GM12878 (cell line): ENCODE results near the gene ZYX. TPM values are rescaled to one million over a fixed set of nuclear protein-coding genes. Genes with fewer than 3 reads are reported as not detected.

Experiments
- ATAC-seq: fragments of 200-7000 bp; cut with Tn5 transposase; 3 replicates; pipeline ENCODE4 v1.9.1; 2020; ENCODE audit warnings: mild to moderate bottlenecking, moderate library complexity
- BruUV-seq: library from RNA; stranded (reverse); fragments of 400-500 nt; replicated peaks from 2 replicates; lab custom pipeline; 2021; lab: Mats Ljungman, UMichigan
- CTCF ChIA-PET: fragments of 300-600 bp; sonication (Branson Sonifier 250); formaldehyde crosslinking; extraction: SDS; loops from one replicate; lab custom pipeline; 2021; ENCODE audit warnings: inconsistent platforms; lab: Yijun Ruan, JAX
- POLR2A ChIA-PET: fragments of 350-600 bp; formaldehyde crosslinking; extraction: SDS; loops from one replicate; lab custom pipeline; 2021; ENCODE audit warnings: inconsistent platforms; lab: Charles Lee
- RAD21 ChIA-PET: fragments of 300-600 bp; sonication (Branson Sonifier 250); formaldehyde crosslinking; loops from one replicate; lab custom pipeline; 2023; ENCODE audit warnings: antibody characterized with exemption; ENCODE audit not compliant: unreplicated experiment; lab: Charles Lee
- SMC1A ChIA-PET: fragments of 300-600 bp; sonication (Branson Sonifier 250); formaldehyde crosslinking; loops from one replicate; lab custom pipeline; 2023; ENCODE audit not compliant: unreplicated experiment, uncharacterized antibody; lab: Charles Lee
- DNase-seq: peaks from one replicate; pipeline ENCODE4 v3.0.0-alpha.2; 2011; ENCODE audit warnings: low read depth, low spot score
- FAIRE-seq: peaks from 3 replicates; lab custom pipeline; 2011; peaks lifted over from hg19 to GRCh38; lab: Jason Lieb, UNC
- H2AFZ ChIP-seq: 2 replicates; pipeline ENCODE4 v1.6.0; 2011; ENCODE audit warnings: low read depth, low read length, control low read depth; ENCODE audit not compliant: control insufficient read depth
- H3K27ac ChIP-seq: 2 replicates; pipeline ENCODE4 v1.5.1; 2011; ENCODE audit warnings: control low read depth; ENCODE audit not compliant: control insufficient read depth, insufficient read depth
- H3K27me3 ChIP-seq, 2 experiments: replicated peaks in 1 of 2; 2 replicates each; pipeline versions ENCODE4 v1.6.0 to v1.6.1; 2011; ENCODE audit warnings: low read length in 1 of 2; ENCODE audit not compliant: control insufficient read depth in 2 of 2, insufficient read depth in 2 of 2
- H3K36me3 ChIP-seq, 2 experiments: 2 replicates each; pipeline ENCODE4 v1.5.1; 2011; ENCODE audit warnings: low read length in 1 of 2; ENCODE audit not compliant: control insufficient read depth in 2 of 2, insufficient read depth in 2 of 2
- H3K4me1 ChIP-seq: 2 replicates; pipeline ENCODE4 v1.6.1; 2011; ENCODE audit warnings: mild to moderate bottlenecking, low read length, moderate library complexity, mixed read lengths; ENCODE audit not compliant: control insufficient read depth, insufficient read depth
- H3K4me2 ChIP-seq: 2 replicates; pipeline ENCODE4 v1.6.0; 2011; ENCODE audit warnings: control low read depth; ENCODE audit not compliant: control insufficient read depth, insufficient read depth
- H3K4me3 ChIP-seq: fragments of 200-600 bp; sonication (generic); 2 replicates; pipeline ENCODE4 v1.5.1; 2016
- H3K79me2 ChIP-seq: 2 replicates; pipeline ENCODE4 v1.6.0; 2011; ENCODE audit warnings: low read length; ENCODE audit not compliant: control insufficient read depth, insufficient read depth
- H3K9ac ChIP-seq: 2 replicates; pipeline ENCODE4 v1.8.0; 2011; ENCODE audit warnings: low read length, control low read depth, mixed read lengths; ENCODE audit not compliant: control insufficient read depth, insufficient read depth
- H3K9me3 ChIP-seq: replicated peaks from 3 replicates; pipeline ENCODE4 v1.5.1; 2011; ENCODE audit warnings: mild to moderate bottlenecking, low read length; ENCODE audit not compliant: control insufficient read depth, insufficient read depth
- H4K20me1 ChIP-seq: 2 replicates; pipeline ENCODE4 v1.6.0; 2011; ENCODE audit not compliant: control insufficient read depth, insufficient read depth
- CBFB ChIP-seq: IDR thresholded peaks from 2 replicates; pipeline ENCODE4 v1.6.1; 2016; ENCODE audit warnings: antibody characterized with exemption, low read depth
- E2F4 ChIP-seq: IDR thresholded peaks from 2 replicates; pipeline ENCODE4 v1.6.1; 2012; ENCODE audit warnings: low read depth, low read length, improper control_type of control experiment
- EP300 ChIP-seq, 2 experiments: fragments of 150-350 bp in 1 of 2; IDR thresholded peaks; 2 replicates each; pipeline ENCODE4 v1.6.1; 2011 to 2012; ENCODE audit warnings: low read depth in 2 of 2, low read length in 2 of 2, borderline replicate concordance in 1 of 2, improper control_type of control experiment in 1 of 2, inconsistent platforms in 1 of 2; ENCODE audit not compliant: control insufficient read depth in 1 of 2
- EZH2 ChIP-seq: IDR thresholded peaks from 2 replicates; pipeline ENCODE4 v1.6.1; 2012; ENCODE audit warnings: low read depth, mild to moderate bottlenecking, control low read depth, inconsistent platforms, low read length, borderline replicate concordance; ENCODE audit not compliant: control insufficient read depth
- FOXM1 ChIP-seq: IDR thresholded peaks from 2 replicates; pipeline ENCODE4 v1.6.1; 2012; ENCODE audit warnings: low read depth, mild to moderate bottlenecking, inconsistent platforms, low read length, moderate library complexity
- KDM1A ChIP-seq: fragments of 200-600 bp; sonication (generic); IDR thresholded peaks from 2 replicates; pipeline ENCODE4 v1.6.1; 2016; ENCODE audit warnings: borderline replicate concordance
- NFXL1 ChIP-seq: fragments of 450-650 bp; IDR thresholded peaks from 2 replicates; pipeline ENCODE4 v1.6.1; 2017; ENCODE audit warnings: antibody characterized with exemption, mild to moderate bottlenecking, borderline replicate concordance
- NR2F1 ChIP-seq: fragments of 450-650 bp; conservative IDR thresholded peaks from 2 replicates; pipeline ENCODE4 v1.6.1; 2017; ENCODE audit warnings: mild to moderate bottlenecking
- POLR2AphosphoS2 ChIP-seq: IDR thresholded peaks from 2 replicates; pipeline ENCODE4 v1.6.1; 2011; ENCODE audit warnings: low read depth, mild to moderate bottlenecking, low read length, improper control_type of control experiment, moderate library complexity
- POLR2AphosphoS5 ChIP-seq: IDR thresholded peaks from 2 replicates; pipeline ENCODE4 v1.6.1; 2011; ENCODE audit warnings: mild to moderate bottlenecking, low read length, inconsistent platforms
- SREBF1 ChIP-seq: IDR thresholded peaks from 2 replicates; pipeline ENCODE4 v1.6.1; 2012; ENCODE audit warnings: mild to moderate bottlenecking, low read length
- STAT3 ChIP-seq: IDR thresholded peaks from 2 replicates; pipeline ENCODE4 v1.6.1; 2011; ENCODE audit warnings: low read depth, low read length, improper control_type of control experiment
- WRNIP1 ChIP-seq: IDR thresholded peaks from 2 replicates; pipeline ENCODE4 v1.6.1; 2011; ENCODE audit warnings: low read depth, low read length, improper control_type of control experiment, borderline replicate concordance
- WGBS: methylation state at CpG from one replicate; pipeline ENCODE4 v1.1.6; 2016; ENCODE audit warnings: low lambda C conversion rate; ENCODE audit not compliant: insufficient replicate concordance, insufficient coverage; ENCODE audit errors: missing lambda C conversion rate; 5-methylcytosine and 5-hydroxymethylcytosine counted together
- in situ Hi-C: fragments of 300-500 bp; cut with MboI; formaldehyde crosslinking; loops from 9 replicates; pipeline ENCODE4 v1.14.3; 2018; ENCODE audit warnings: mixed read lengths
- intact Hi-C: fragments of 100-400 bp; cut with micrococcal nuclease; formaldehyde crosslinking; loops from one replicate; pipeline ENCODE4 v1.14.2; 2022; ENCODE audit not compliant: unreplicated experiment
- polyA plus RNA-seq, 11 experiments: library from polyadenylated mRNA; depleted of rRNA in 4 of 11; unstranded in 6 of 11; stranded (reverse) in 5 of 11; fragments of >200 nt; fragmentation: Nextera tagmentation in 4 of 11; fragmentation: Illumina TruSeq in 1 of 11; extraction: Ambion mirVana in 4 of 11; extraction: Trizol in 1 of 11; gene quantifications; 1 replicate in 1 of 11; 2 replicates in 10 of 11; pipeline versions ENCODE4 v1.2.1 to v1.2.3, GENCODE V29; 2011 to 2016; ENCODE audit warnings: inconsistent platforms in 2 of 11, missing spikeins in 2 of 11, low read depth in 1 of 11
- total RNA-seq, 4 experiments: library from RNA; depleted of rRNA in 3 of 4; stranded (reverse); fragments of >200 nt in 3 of 4; fragmentation: Illumina TruSeq in 1 of 4; extraction: Trizol in 1 of 4; gene quantifications; 2 replicates each; pipeline versions ENCODE4 v1.2.1 to v1.2.3, GENCODE V29; 2013 to 2021
- TF ChIP-seq, protein P1 (sequence below): fragments of 450-650 bp; IDR thresholded peaks from 2 replicates; pipeline ENCODE4 v1.6.1; 2016; ENCODE audit warnings: mild to moderate bottlenecking
- TF ChIP-seq, protein P2 (sequence below): IDR thresholded peaks from 2 replicates; pipeline ENCODE4 v1.6.1; 2011; ENCODE audit warnings: low read depth, mild to moderate bottlenecking, low read length, moderate library complexity, borderline replicate concordance; ENCODE audit errors: extremely low read depth
- TF ChIP-seq, protein P3 (sequence below): fragments of 450-650 bp; IDR thresholded peaks from 2 replicates; pipeline ENCODE4 v1.6.1; 2018; ENCODE audit warnings: borderline replicate concordance, mild to moderate bottlenecking; ENCODE audit not compliant: partially characterized antibody
- TF ChIP-seq, protein P4 (sequence below): IDR thresholded peaks from 2 replicates; pipeline ENCODE4 v1.6.1; 2011; ENCODE audit warnings: low read depth, low read length, improper control_type of control experiment, borderline replicate concordance

Gene ZYX
- total and polyA plus RNA-seq, 10 of the 15 experiments (the other 5 are each of a cell fraction or from before 2014, with no cell fraction given) = 2.1 to 100 (median 27.6) TPM

GRCh38 chr7:143390104-143390772, 9.1 kb downstream of the ZYX start:
- SMC1A ChIA-PET = interaction anchor here (0.7 kb wide), 1 partner anchor 11 kb away, joined by 3 read pairs; no protein-coding TSS in a partner anchor
- FAIRE-seq (no peak), DNase-seq (no peak), ATAC-seq (no peak)
- Histone ChIP-seq H2AFZ (no peak overlapping the region), H3K27ac (no peak overlapping the region), H3K27me3 (no peaks in the 10 kb centered on the region), H3K9ac (no peak overlapping the region), H3K9me3 (no peaks in the 10 kb centered on the region), H3K4me1 (peaks cover 7% of the 10 kb centered on the region), H3K79me2 (peaks cover 11% of the 10 kb centered on the region), H4K20me1 (no peaks in the 10 kb centered on the region; the same call in 1 of the 2 replicates), H3K4me2 (no peak overlapping the region), H3K4me3 (no peak overlapping the region), H3K36me3 (peaks cover 7 to 33% of the 10 kb centered on the region in 2 experiments; a peak in 3 of 4 replicates)
- TF ChIP-seq STAT3 = no peak
- TF ChIP-seq, protein P1, sequence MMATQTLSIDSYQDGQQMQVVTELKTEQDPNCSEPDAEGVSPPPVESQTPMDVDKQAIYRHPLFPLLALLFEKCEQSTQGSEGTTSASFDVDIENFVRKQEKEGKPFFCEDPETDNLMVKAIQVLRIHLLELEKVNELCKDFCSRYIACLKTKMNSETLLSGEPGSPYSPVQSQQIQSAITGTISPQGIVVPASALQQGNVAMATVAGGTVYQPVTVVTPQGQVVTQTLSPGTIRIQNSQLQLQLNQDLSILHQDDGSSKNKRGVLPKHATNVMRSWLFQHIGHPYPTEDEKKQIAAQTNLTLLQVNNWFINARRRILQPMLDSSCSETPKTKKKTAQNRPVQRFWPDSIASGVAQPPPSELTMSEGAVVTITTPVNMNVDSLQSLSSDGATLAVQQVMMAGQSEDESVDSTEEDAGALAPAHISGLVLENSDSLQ = no peak
- TF ChIP-seq, protein P2, sequence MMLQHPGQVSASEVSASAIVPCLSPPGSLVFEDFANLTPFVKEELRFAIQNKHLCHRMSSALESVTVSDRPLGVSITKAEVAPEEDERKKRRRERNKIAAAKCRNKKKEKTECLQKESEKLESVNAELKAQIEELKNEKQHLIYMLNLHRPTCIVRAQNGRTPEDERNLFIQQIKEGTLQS = no peak
- TF ChIP-seq EZH2 = no peak
- TF ChIP-seq NFXL1 = no peak
- TF ChIP-seq NR2F1 = no peak
- TF ChIP-seq EP300 (IDR thresholded peaks at IDR 0.05; ENCODE audit: borderline replicate concordance in 1 of 2, control insufficient read depth in 1 of 2, low read depth in 2 of 2, low read length in 2 of 2) = no peak
- TF ChIP-seq POLR2AphosphoS2 = no peak
- TF ChIP-seq SREBF1 = no peak
- TF ChIP-seq, protein P3, sequence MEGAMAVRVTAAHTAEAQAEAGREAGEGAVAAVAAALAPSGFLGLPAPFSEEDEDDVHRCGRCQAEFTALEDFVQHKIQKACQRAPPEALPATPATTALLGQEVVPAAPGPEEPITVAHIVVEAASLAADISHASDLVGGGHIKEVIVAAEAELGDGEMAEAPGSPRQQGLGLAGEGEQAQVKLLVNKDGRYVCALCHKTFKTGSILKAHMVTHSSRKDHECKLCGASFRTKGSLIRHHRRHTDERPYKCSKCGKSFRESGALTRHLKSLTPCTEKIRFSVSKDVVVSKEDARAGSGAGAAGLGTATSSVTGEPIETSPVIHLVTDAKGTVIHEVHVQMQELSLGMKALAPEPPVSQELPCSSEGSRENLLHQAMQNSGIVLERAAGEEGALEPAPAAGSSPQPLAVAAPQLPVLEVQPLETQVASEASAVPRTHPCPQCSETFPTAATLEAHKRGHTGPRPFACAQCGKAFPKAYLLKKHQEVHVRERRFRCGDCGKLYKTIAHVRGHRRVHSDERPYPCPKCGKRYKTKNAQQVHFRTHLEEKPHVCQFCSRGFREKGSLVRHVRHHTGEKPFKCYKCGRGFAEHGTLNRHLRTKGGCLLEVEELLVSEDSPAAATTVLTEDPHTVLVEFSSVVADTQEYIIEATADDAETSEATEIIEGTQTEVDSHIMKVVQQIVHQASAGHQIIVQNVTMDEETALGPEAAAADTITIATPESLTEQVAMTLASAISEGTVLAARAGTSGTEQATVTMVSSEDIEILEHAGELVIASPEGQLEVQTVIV = no peak
- no peak for TF ChIP-seq WRNIP1
- TF ChIP-seq, protein P4, sequence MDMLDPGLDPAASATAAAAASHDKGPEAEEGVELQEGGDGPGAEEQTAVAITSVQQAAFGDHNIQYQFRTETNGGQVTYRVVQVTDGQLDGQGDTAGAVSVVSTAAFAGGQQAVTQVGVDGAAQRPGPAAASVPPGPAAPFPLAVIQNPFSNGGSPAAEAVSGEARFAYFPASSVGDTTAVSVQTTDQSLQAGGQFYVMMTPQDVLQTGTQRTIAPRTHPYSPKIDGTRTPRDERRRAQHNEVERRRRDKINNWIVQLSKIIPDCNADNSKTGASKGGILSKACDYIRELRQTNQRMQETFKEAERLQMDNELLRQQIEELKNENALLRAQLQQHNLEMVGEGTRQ = no peak
- TF ChIP-seq POLR2AphosphoS5 = no peak
- TF ChIP-seq E2F4 = no peak
- TF ChIP-seq KDM1A = no peak
- TF ChIP-seq CBFB = no peak
- TF ChIP-seq FOXM1 = no peak
- WGBS = 91% methylated on average over 10 of the region's 10 CpGs
- CTCF ChIA-PET = interaction anchor here (1.3 kb wide), 1 partner anchor 10 kb away, joined by 4 read pairs; no protein-coding TSS in a partner anchor
- RAD21 ChIA-PET = no interaction called here
- BruUV-seq = no TSS peak
- in situ Hi-C loops = no loop called here
- POLR2A ChIA-PET = no interaction called here
- intact Hi-C loops = no loop called here
